ENCODE results near the gene CCDC197.
A peak's percentile ranks its signal among the peaks of the same experiment; 100 is the strongest.

CCDC197 gene
- 0 to 0.11 (median 0.11) reads per million in 3 experiments for total RNA-seq

GRCh38 chr14:93997082-93997481 is at the start of gene CCDC197:
CCDC197 (plus strand) TSS chr14:93997301; CDS start chr14:93998132, 831 bp downstream.
- no peak for DNase-seq

- no peak for DNase-seq
Measured at GRCh38 chr14:93949511-93950075, 47.5 kb upstream of the CCDC197 start.

- DNase-seq = no peak
Measured at GRCh38 chr14:93950948-93951634, 46.0 kb upstream of the CCDC197 start.

GRCh38 chr14:93951635-93952540 is 45.2 kb upstream of the CCDC197 start:
- no peak for DNase-seq

GRCh38 chr14:93952829-93953228 is 44.3 kb upstream of the CCDC197 start:
- no peak for DNase-seq

- DNase-seq = no peak
Measured at GRCh38 chr14:93953263-93953662, 43.8 kb upstream of the CCDC197 start.

- no peak for DNase-seq
Measured at GRCh38 chr14:93953739-93954515, 43.2 kb upstream of the CCDC197 start.

- no peak for DNase-seq
Measured at GRCh38 chr14:93954516-93954830, 42.6 kb upstream of the CCDC197 start.

- DNase-seq = peak; percentile 65
Measured at GRCh38 chr14:93954900-93955849, 41.9 kb upstream of the CCDC197 start.

- DNase-seq = no peak
Measured at GRCh38 chr14:93955850-93956481, 41.1 kb upstream of the CCDC197 start.

- DNase-seq = peak; percentile 16
Measured at GRCh38 chr14:93956514-93957332, 40.4 kb upstream of the CCDC197 start.

GRCh38 chr14:93957333-93957710 is 39.8 kb upstream of the CCDC197 start:
- DNase-seq = no peak

GRCh38 chr14:93957751-93958566 is 39.1 kb upstream of the CCDC197 start:
- DNase-seq = no peak

- DNase-seq = no peak
Measured at GRCh38 chr14:93958567-93959238, 38.4 kb upstream of the CCDC197 start.

- peak; percentile 92 for DNase-seq
Measured at GRCh38 chr14:93959239-93960107, 37.6 kb upstream of the CCDC197 start.

GRCh38 chr14:93960108-93960475 is 37.0 kb upstream of the CCDC197 start:
- DNase-seq = no peak

- no peak for DNase-seq
Measured at GRCh38 chr14:93960774-93961438, 36.2 kb upstream of the CCDC197 start.

Data from central memory CD4-positive, alpha-beta T cell (primary cell).